T-helper 9 cell (primary cell): ENCODE results near the gene LRRC45.

ENCODE experiments used
- DNase-seq: peaks from one replicate; pipeline ENCODE4 v3.0.0-alpha.2; 2020

The LRRC45 gene

GRCh38 chr17:82020572-82021106, 2.5 kb upstream of the LRRC45 start:
- no peak for DNase-seq

DNA sequence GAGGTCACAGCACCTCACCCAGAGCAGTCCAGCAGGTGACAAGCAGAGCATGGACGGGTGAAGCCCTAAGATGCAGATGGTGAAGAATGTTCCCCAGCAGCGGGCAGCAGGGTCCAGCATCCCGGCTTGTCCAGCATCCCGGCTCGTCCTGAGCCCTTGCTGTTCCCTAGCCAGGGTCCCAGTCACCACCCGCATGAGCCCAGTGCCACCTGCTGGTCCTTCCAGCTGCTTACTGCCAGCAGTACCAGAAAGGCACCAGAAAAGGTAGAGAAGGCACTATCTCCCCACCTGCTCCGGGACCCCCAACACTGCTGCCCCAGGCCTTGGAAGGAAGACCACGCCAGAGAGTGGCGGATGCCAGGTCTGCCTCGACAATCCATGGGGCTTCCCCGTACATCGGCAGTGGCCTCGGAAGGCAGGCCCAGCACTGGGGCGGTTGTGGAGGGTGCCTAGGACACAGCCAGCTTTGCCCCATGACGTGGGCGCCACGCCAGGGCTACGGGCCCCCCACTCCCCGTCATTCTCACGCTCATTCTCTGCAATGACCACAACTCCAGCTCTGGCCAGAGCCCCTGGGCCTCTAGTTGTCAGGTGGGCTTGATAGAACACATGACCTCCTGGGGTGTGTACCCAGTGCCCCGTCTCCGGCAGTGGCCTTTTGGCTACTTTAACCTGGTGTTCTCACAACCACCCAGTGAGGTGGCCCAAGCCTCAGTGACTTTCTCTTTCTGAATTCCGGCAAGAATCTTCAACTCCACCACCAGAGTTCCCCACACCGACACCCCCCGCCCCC, 1.8 kb upstream of the LRRC45 start:
- DNase-seq = peak; percentile 27

- no peak for DNase-seq
These were observed 1.2 kb upstream of the LRRC45 start for GRCh38 chr17:82021900-82022309.

DNA sequence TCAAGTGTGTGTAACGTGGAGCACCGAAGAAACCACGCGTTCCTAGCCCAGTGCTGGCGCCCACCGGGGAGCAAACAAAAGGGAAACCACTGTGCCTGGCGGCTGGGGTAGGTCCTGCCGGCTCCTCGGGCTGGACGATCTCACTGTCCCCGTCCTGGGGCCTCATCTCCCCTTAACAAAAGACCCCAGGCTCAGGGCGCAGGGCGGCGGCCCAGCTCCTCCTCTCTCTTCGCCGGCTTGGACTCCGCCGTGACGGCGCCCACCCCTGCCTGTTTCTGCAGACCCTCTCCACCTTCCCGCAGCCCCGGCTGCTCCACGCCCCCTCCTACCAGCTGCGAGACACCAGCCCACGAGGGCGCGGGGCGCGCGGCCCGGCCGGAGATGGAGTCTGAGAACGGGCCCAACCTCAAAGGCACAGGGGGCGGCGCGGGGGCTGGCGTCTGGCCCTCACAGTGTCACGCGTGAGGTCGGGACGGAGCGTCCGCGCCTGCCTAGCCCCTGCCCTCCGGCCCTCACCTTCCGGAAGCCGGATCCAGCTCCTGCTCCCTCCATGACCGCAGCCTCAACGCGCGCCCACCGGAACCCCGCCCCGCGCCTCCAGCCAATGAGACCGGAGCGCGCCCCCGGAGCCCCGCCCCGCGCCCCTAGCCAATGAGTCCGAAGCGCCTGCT, 660 bp upstream of the LRRC45 start, which contains the start of gene CENPX:
Gene CENPX, minus strand, starts transcription at position 569 of the 671 bp plus-strand sequence. Its CDS starts 17 bp downstream, at position 552.
- DNase-seq = no peak

- DNase-seq = no peak
These were observed 539 bp downstream of the LRRC45 start for GRCh38 chr17:82023447-82024241.

DNA sequence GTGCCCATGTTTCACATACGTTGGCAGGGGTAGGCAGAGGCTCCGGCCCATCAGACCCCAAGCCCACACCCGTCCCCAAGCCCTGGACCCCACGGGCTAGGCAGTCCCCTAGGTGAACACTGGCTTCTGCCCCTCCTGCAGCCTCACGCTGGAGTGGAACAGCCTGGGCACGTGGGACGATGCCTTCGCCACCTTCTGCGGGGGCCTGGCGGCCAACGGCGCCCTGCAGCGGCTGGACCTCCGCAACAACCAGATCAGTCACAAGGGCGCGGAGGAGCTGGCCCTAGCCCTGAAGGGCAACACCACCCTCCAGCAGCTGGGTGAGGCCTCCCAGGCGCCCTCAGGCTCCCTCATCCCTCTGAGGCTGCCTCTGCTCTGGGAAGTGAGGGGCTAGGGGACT, 1.8 kb downstream of the LRRC45 start:
- DNase-seq = no peak

DNA sequence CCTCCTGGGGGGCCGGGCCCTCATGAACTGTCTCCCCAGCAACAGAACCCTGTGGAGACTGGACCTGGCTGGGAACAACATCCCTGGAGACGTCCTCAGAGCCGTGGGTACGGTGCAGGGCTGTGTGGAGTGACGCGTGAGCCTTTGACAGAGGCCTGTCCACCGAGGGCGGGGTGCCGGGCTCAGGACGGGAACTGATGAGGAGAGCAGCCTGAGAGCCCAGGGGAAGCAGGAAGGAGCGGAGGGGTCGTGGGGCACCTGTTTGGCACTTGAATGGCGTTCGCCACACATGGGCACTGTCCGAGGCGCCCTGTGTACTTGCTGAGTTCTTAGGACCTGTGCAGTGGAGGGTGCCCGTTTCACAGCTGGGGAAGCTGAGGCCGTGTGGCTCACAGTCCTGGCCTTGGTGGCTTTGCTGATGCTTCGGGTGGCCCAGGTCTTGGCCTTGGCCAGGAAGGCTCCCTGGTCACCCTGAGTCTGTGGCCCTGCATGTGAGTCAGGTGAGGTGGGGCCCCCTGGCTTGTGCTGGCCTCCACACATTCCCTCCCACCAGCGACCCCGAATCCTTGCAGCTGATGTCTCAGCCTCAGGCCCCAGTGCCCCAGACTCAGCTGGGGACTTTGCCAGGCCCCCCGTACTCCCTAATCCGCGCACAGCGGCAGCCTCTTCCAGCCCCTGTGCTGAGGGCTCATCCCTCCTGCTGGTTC, 2.4 kb downstream of the LRRC45 start:
- DNase-seq = no peak

- no peak for DNase-seq
These were observed 5.1 kb downstream of the LRRC45 start for GRCh38 chr17:82028246-82028645.

DNA sequence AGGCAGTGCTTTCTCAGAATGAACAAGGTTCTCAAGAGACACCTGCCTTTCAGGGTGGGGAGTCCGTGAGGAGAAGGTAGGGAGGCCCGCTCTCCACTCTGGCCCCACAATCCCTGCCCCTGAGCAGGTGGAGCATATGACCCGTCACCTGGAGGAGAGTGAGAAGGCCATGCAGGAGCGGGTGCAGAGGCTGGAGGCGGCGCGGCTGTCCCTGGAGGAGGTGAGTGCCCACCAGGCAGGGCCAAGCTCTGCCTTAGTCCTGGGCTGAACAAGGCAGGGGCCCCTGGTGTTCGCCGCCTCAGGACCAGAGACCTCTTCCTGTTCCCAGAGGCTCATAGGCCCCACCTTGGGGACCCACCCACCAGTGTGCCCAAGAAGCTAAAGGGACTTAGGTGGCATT, 5.9 kb downstream of the LRRC45 start:
- no peak for DNase-seq

GRCh38 chr17:82029391-82029790, 6.3 kb downstream of the LRRC45 start:
- no peak for DNase-seq

DNA sequence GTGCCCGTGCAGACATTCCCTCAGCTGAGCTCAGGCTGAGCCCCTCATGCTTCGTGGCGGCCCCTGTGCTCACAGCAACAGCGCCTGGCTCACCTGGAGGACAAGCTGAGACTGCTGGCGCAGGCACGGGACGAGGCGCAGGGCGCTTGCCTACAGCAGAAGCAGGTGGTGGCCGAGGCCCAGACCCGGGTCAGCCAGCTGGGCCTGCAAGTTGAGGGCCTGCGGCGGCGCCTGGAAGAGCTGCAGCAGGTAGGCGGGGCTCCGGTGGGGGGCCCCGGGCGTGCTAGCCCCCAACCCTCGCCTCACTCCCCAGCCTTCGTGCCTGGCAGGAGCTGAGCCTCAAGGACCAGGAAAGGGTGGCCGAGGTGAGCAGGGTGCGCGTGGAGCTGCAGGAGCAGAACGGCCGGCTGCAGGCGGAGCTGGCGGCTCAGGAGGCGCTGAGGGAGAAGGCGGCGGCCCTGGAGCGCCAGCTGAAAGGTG, 6.9 kb downstream of the LRRC45 start:
- no peak for DNase-seq

DNA sequence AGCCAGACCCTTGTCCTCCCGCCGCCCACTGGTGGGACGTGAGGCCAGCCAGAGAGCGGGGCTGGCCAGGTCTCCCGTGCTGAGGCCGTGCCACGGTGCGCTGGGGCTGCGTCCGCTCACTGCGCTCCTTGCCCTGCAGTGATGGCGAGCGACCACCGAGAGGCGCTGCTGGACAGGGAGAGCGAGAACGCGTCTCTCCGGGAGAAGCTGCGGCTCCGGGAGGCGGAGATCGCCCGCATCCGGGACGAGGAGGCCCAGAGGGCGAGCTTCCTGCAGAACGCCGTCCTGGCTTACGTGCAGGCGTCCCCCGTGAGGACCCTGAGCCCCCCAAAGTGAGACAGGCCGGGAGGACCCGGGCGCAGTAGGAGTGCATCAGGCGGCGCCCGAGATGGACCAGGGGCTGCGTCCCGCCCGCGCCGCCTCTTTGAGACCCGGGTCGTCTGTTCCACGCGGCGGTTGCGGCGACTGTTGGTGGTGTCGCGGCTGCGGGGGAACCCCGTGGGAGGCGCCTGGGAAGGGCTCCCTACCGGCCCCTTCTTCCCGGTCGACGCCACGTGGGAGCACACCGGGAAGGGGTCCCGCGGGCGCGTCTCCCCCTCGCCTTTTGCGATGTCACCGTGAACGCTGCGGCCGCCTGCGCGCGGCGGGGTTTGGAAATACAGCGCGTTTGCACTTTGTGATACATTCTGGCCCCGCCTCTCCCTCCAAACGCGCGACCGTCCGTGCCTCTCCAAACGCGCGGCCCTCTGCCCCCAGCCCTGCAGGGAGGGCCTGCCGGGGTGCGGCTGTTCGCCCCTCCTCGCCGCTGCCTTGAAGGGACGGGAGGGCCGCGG, 7.6 kb downstream of the LRRC45 start:
- peak; percentile 80 for DNase-seq

- no peak for DNase-seq
These were observed 8.3 kb downstream of the LRRC45 start, which contains the start of gene RAC3 for GRCh38 chr17:82031303-82031884. RAC3 (plus strand) TSS chr17:82031678; CDS start chr17:82031762, 84 bp downstream.

DNA sequence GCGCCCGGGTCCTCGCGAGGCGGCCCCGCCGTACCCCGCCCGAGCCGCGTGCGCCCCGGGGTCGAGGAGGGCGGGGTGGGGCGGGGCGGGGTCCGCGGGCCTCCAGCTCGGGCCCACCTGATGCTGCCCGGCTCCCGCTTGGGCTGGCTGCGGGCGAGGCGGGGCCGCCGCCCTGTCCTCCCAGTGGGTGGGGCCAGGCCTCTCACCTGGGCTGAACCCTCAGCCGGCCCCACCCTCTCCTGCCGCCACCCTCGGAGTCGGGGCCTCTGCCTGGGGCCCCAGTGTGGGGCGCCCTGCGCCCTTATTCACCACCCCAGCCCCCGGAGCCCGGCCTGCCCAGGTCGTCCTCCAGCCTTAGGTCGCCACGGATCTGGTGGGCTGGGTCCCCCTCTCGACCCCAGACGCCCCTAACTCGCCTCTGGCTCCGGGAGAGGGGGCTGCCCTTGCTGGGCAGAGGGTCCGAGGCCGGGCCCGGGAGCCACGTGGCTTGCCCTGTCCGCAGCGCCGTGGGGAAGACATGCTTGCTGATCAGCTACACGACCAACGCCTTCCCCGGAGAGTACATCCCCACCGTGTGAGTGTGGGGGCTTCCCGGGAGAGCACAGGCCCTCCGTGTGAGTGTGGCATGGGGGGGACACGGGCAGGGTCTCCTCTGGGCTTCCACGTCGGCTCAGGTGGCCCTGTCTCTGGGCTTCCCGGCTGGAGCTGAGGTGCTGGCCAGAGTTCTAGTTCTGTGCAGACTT, 9.0 kb downstream of the LRRC45 start:
- no peak for DNase-seq

- DNase-seq = no peak
These were observed 10.4 kb downstream of the LRRC45 start for GRCh38 chr17:82033359-82034085.

DNA sequence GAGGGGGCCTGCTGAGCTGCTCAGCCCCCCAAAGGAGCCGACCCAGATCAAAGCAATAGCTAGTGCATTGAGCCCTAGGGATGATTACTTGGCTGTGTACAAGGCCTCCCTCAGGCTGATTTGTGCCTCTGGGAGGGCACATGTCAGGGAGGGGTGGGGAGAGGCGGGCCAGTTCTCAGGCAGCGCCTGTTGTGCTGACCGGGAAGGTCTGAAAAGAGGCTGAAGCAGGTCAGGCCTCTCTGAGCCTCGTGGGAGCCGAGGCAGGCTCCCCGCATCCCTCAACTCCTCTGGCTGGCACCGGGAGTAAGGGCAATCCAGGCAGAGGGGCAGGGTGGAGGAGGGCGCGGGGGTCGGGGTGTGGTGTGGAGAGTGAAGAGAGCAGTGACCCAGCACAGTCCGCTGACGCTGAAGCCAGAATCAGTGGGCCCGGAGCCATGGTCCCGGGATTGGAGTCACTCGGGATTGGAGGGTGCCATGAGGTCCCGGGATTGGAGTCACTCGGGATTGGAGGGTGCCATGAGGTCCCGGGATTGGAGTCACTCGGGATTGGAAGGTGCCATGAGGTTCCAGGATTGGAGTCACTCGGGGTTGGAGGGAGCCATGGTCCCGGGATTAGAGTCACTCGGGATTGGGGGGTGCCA, 11.4 kb downstream of the LRRC45 start:
- DNase-seq = no peak

- DNase-seq = no peak
These were observed 12.4 kb downstream of the LRRC45 start for GRCh38 chr17:82035488-82035887.

DNA sequence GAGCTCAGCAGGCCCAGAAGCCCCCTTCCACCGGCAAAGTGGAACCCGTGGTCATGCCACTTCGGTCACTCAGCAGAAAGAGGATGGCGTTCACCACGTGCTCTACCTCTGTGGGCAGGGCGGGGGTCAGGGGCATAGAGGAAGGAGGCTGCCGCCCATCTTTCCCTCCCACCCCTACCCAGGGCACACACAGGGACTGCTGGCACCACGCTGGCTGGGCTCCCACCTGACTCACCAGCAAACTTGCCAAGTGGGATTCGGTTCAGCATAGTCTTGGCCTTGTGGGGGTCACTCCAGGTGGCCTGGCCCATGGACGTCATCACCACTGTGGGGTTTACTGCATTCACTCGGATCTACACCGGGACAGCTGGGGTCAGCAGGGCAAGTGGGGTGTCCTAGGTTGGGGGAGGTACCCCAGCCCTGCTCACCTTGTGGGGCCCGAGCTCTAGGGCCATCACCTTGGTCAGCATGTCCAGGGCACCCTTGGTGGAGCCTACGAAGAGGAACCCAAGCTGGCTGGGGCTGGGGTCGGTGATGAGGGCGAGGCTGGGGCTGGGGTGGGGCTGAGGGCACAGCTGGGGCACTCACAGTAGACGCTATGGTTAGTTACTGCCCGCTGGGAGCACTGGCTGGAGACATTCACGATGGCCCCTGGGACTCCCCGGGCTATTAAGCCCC, 13.0 kb downstream of the LRRC45 start:
- no peak for DNase-seq
